Activated CD8-positive, alpha-beta T cell treated with anti-CD3 and anti-CD28 coated beads for 36 hours (primary cell): Measurements from ENCODE around the gene FAM98A. TPM values are rescaled to one million over a fixed set of nuclear protein-coding genes. Genes with fewer than 3 reads are reported as not detected.

ENCODE experiments used
- ATAC-seq: fragments of 200-7000 bp; cut with Tn5 transposase; one replicate; pipeline ENCODE4 v1.10.0; 2021; ENCODE audit warnings: mild to moderate bottlenecking, moderate library complexity
- CTCF ChIA-PET: fragments of 350-600 bp; sonication (Branson Sonifier 250); formaldehyde crosslinking; loops from one replicate; lab custom pipeline; 2021; ENCODE audit warnings: antibody characterized with exemption; lab: Charles Lee
- POLR2A ChIA-PET: fragments of 350-600 bp; sonication (Branson Sonifier 250); formaldehyde crosslinking; loops from one replicate; lab custom pipeline; 2021; ENCODE audit warnings: antibody characterized with exemption; lab: Charles Lee
- DNase-seq: peaks from one replicate; pipeline ENCODE4 v3.0.0-alpha.2; 2020
- H3K27ac Mint-ChIP-seq: one replicate; pipeline ENCODE4 v1.8.0; 2021; ENCODE audit warnings: mild to moderate bottlenecking, mixed read lengths
- H3K27me3 Mint-ChIP-seq: one replicate; pipeline ENCODE4 v1.8.0; 2021; ENCODE audit warnings: mixed read lengths
- H3K36me3 Mint-ChIP-seq: one replicate; pipeline ENCODE4 v1.8.0; 2021; ENCODE audit warnings: low read depth, mixed read lengths
- H3K4me1 Mint-ChIP-seq: one replicate; pipeline ENCODE4 v1.8.0; 2021; ENCODE audit warnings: low read depth, mixed read lengths
- H3K4me3 Mint-ChIP-seq: one replicate; pipeline ENCODE4 v1.8.0; 2021; ENCODE audit warnings: mild to moderate bottlenecking, moderate library complexity, mixed read lengths
- H3K9me3 Mint-ChIP-seq: one replicate; pipeline ENCODE4 v1.8.0; 2021; ENCODE audit warnings: mixed read lengths
- intact Hi-C: fragments of 100-400 bp; cut with micrococcal nuclease; formaldehyde crosslinking; loops from one replicate; pipeline ENCODE4 v1.10.0; 2022
- total RNA-seq, 2 experiments: library from RNA; stranded (reverse); gene quantifications; one replicate each; pipeline ENCODE4 v1.2.3, GENCODE V29; 2021
- TF ChIP-seq, protein P1 (sequence below): fragments of 200-600 bp; IDR thresholded peaks from one replicate; pipeline ENCODE4 v1.8.0; 2022; ENCODE audit warnings: antibody characterized with exemption, mild to moderate bottlenecking

FAM98A gene
- total RNA-seq = 10 to 100 TPM; 52.3 to 63.0 TPM

DNA sequence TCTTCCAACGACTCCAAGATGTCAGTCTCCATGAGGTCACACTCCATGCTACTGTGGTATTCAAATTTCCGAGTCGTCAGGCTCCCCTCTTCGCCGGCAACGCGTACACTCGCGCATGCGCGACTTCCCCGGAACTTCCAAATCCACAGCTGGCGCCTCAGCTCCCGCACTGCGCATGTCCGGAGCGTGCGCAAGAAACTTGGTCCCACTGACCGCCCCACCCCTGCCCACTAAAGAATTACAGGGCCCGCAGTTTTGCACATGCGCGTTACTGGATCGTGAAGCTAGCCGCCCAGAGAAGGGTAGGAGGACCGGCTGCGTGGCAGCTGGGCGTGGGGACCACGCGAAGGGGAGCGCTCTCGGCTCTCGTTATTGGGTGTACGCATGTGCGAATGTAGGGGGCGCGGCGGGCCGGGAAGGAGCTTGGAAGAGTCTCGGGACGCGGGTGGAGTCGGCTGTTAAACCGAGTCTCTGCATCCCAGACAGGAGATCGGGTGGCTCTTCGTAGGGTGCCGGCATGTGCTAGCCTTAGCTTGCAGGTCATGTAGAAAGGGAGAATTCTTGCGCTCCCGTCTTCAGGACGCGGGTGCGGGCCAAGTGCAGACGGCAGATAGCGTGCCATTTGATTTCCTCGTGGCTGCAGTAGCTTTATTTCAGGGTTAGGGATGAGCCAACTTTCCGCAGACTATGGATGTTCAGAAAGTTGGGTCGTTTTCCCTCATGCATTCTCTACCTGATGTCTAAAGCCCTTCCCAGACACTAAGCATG is at the start of gene FAM98A:
Gene FAM98A, minus strand, starts transcription at position 125 of the 768 bp plus-strand sequence. Its CDS starts 78 bp downstream, at position 47.
- ATAC-seq (peak; percentile 94), DNase-seq (peak; percentile 98)
- TF ChIP-seq, protein P1, sequence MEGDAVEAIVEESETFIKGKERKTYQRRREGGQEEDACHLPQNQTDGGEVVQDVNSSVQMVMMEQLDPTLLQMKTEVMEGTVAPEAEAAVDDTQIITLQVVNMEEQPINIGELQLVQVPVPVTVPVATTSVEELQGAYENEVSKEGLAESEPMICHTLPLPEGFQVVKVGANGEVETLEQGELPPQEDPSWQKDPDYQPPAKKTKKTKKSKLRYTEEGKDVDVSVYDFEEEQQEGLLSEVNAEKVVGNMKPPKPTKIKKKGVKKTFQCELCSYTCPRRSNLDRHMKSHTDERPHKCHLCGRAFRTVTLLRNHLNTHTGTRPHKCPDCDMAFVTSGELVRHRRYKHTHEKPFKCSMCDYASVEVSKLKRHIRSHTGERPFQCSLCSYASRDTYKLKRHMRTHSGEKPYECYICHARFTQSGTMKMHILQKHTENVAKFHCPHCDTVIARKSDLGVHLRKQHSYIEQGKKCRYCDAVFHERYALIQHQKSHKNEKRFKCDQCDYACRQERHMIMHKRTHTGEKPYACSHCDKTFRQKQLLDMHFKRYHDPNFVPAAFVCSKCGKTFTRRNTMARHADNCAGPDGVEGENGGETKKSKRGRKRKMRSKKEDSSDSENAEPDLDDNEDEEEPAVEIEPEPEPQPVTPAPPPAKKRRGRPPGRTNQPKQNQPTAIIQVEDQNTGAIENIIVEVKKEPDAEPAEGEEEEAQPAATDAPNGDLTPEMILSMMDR = no peak
- intact Hi-C loops = no loop called here
- Mint-ChIP-seq H3K9me3 (no peaks in the 10 kb centered on the region), H3K27ac (peak within 1 kb of the TSS; percentile 92), H3K4me1 (peaks cover 25% of the 10 kb centered on the region), H3K27me3 (no peaks in the 10 kb centered on the region), H3K4me3 (peak within 1 kb of the TSS; percentile 95), H3K36me3 (peaks cover 9% of the 10 kb centered on the region)
- ChIA-PET POLR2A (interaction anchor here (0.6 to 1.8 kb wide), 7 partner anchors 11 to 213 kb away, joined by 3 to 15 read pairs (median 4); partner anchors contain the start of gene RASGRP3), CTCF (interaction anchor here (1.3 to 2.7 kb wide), 4 partner anchors 14 to 197 kb away, joined by 3 to 17 read pairs (median 10); partner anchors contain the start of gene RASGRP3)

DNA sequence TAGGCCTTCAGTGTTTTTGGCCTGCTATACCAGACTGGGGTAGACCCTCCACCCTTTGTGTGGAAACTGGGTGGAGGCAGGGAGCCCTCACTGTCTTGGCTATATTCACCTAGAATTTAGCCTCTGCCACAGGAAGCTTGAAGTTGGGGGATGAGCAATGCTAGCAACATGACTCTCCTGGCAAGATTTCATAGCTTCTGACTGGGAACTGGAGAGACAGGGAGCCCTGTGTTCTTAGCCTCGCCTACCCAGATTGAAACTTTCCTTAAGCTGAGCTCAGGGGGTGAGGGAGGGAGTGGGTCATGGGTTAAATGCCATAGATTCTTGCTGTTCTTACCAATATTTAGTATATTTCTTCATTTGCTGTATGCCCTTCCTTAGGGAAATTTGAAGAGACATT is 46.8 kb upstream of the FAM98A start:
- peaks cover 4% of the 10 kb centered on the region for H3K36me3 Mint-ChIP-seq
- ATAC-seq = no peak
- peaks cover 3% of the 10 kb centered on the region for H3K4me1 Mint-ChIP-seq
- intact Hi-C loops = no loop called here
- TF ChIP-seq, protein P1 = no peak
- peaks cover 4% of the 10 kb centered on the region for H3K9me3 Mint-ChIP-seq
- no peak overlapping the region for H3K27ac Mint-ChIP-seq
- ChIA-PET CTCF (no interaction called here), POLR2A (no interaction called here)
- H3K4me3 Mint-ChIP-seq = no peak overlapping the region
- peaks cover 2% of the 10 kb centered on the region for H3K27me3 Mint-ChIP-seq
- no peak for DNase-seq

DNA sequence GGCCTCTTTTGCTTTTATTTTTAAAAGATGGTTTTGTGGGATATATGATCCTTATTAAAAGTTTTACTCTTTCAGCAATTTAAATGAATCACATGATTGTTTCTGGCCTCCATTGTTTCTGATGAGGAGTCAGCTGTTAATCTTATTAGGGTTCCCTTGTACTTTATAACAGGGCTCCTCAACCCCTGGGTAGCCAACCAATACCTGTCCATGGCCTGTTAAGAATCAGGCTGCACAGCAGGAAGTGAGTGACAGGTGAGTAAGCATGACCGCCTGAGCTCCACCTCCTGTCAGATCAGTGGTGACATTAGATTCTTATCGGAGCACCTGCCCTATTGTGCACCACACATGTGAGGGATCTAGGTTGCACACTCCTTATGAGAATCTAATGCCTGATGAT is 45.1 kb upstream of the FAM98A start:
- POLR2A ChIA-PET = no interaction called here
- CTCF ChIA-PET = no interaction called here

DNA sequence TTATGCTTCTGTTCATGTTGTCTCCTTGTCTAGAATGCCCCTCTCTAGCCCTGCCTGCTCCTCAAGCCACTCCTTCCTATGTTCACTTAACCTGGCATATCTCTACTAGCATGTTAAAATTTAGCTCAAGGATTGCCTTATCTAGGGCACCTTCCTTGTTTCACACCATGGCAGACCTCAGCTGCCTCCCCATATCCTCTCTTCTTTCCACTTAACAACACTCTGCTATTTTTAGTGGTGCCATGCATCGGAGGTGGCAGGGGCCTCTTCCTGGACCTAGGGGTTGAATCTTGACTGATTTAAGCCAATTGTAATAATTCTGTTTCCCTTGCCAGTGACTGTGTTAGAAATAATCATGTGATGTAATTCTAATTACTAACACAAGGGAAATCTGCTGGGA is 36.9 kb upstream of the FAM98A start:
- Mint-ChIP-seq H3K27ac (no peak overlapping the region), H3K9me3 (no peaks in the 10 kb centered on the region), H3K4me3 (no peak overlapping the region), H3K4me1 (no peaks in the 10 kb centered on the region), H3K27me3 (no peaks in the 10 kb centered on the region), H3K36me3 (no peaks in the 10 kb centered on the region)
- no peak for DNase-seq
- intact Hi-C loops = no loop called here
- no peak for ATAC-seq
- TF ChIP-seq, protein P1 = no peak
- ChIA-PET CTCF (no interaction called here), POLR2A (no interaction called here)

More for the DNA sequence above, 45.1 kb upstream of the FAM98A start:
- ATAC-seq = no peak
- intact Hi-C loops = no loop called here
- Mint-ChIP-seq H3K27ac (no peak overlapping the region), H3K36me3 (peaks cover 4% of the 10 kb centered on the region), H3K27me3 (peaks cover 2% of the 10 kb centered on the region), H3K4me1 (no peaks in the 10 kb centered on the region), H3K9me3 (peaks cover 4% of the 10 kb centered on the region), H3K4me3 (no peak overlapping the region)
- no peak for DNase-seq
- TF ChIP-seq, protein P1 = no peak

DNA sequence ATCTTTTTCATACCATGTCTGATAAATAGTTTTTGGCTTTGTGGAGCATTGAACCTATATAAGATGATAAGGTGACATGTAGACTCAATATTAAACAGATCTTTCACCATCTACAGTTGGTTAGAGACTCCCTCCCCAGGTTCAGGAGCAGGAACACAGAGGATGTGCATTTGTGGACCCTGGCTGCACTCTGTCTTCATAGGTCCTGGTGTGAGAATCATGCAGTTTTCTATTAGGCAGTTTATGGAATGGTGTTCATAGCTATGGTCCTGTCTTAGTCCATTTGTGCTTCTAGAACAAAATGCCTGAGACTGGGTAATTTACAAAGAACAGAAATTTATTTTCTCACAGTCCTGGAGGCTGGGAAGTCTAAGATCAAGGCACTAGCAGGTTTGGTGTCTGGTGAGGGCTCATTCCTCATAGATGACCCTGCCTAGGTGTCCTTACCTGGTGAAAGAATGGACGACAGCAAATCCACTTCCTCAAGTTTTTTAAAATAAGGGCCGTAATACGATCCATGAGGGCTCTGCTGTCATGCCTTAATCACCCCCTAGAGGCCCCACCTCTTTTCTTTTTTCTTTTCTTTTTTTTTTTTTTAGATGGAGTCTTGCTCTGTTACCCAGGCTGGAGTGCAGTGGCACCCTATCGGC is 35.3 kb upstream of the FAM98A start:
- H3K4me3 Mint-ChIP-seq = no peak overlapping the region
- ChIA-PET CTCF (no interaction called here), POLR2A (no interaction called here)

More for the DNA sequence above, 35.3 kb upstream of the FAM98A start:
- Mint-ChIP-seq H3K9me3 (no peaks in the 10 kb centered on the region), H3K27me3 (no peaks in the 10 kb centered on the region), H3K4me1 (no peaks in the 10 kb centered on the region), H3K36me3 (no peaks in the 10 kb centered on the region), H3K27ac (no peak overlapping the region)
- intact Hi-C loops = no loop called here
- DNase-seq (no peak), ATAC-seq (no peak)
- TF ChIP-seq, protein P1 = no peak
